Endodermal cell (in vitro differentiated cells): ENCODE measurements around the gene PTPRK. TPM values are rescaled to one million over a fixed set of nuclear protein-coding genes. Genes with fewer than 3 reads are reported as not detected.

Source experiments
- DNase-seq: peaks from one replicate; pipeline ENCODE4 v3.0.0-alpha.2; 2017
- H3K27ac ChIP-seq: 2 replicates; pipeline ENCODE4 v1.5.1; 2013; ENCODE audit warnings: mild to moderate bottlenecking, low read depth, low read length, moderate library complexity
- H3K27me3 ChIP-seq: 2 replicates; pipeline ENCODE4 v1.6.1; 2013; ENCODE audit warnings: mild to moderate bottlenecking, low read length, moderate library complexity; ENCODE audit not compliant: insufficient read depth, control insufficient read depth, poor library complexity, severe bottlenecking
- H3K36me3 ChIP-seq: 2 replicates; pipeline ENCODE4 v1.7.0; 2013; ENCODE audit warnings: mild to moderate bottlenecking, low read length, moderate library complexity; ENCODE audit not compliant: control insufficient read depth, insufficient read depth
- H3K4me1 ChIP-seq: one replicate; pipeline ENCODE4 v1.7.0; 2013; ENCODE audit warnings: low read length; ENCODE audit not compliant: control insufficient read depth, insufficient read depth
- H3K4me3 ChIP-seq: 2 replicates; pipeline ENCODE4 v1.5.1; 2013; ENCODE audit warnings: mild to moderate bottlenecking, low read length, moderate library complexity
- H3K9ac ChIP-seq: 2 replicates; pipeline ENCODE4 v1.6.1; 2013; ENCODE audit warnings: mild to moderate bottlenecking, low read length, moderate library complexity; ENCODE audit not compliant: poor library complexity, severe bottlenecking; ENCODE audit errors: extremely low read depth
- H3K9me3 ChIP-seq: 2 replicates; pipeline ENCODE4 v1.6.1; 2013; ENCODE audit warnings: mild to moderate bottlenecking, low read length, moderate library complexity; ENCODE audit not compliant: control insufficient read depth
- H3K27ac Mint-ChIP-seq: 2 replicates; pipeline ENCODE4 v1.8.0; 2020; ENCODE audit warnings: mixed read lengths
- H3K27me3 Mint-ChIP-seq: 2 replicates; pipeline ENCODE4 v1.8.0; 2021; ENCODE audit warnings: mild to moderate bottlenecking, mixed read lengths; ENCODE audit not compliant: insufficient read depth
- H3K36me3 Mint-ChIP-seq: 2 replicates; pipeline ENCODE4 v1.8.0; 2020; ENCODE audit warnings: low read depth, mixed read lengths
- H3K4me1 Mint-ChIP-seq: 2 replicates; pipeline ENCODE4 v1.8.0; 2020; ENCODE audit warnings: mixed read lengths
- H3K4me3 Mint-ChIP-seq: 2 replicates; pipeline ENCODE4 v1.8.0; 2020; ENCODE audit warnings: mild to moderate bottlenecking, moderate library complexity, mixed read lengths
- H3K9me3 Mint-ChIP-seq: 2 replicates; pipeline ENCODE4 v1.8.0; 2020; ENCODE audit warnings: mild to moderate bottlenecking, mixed read lengths
- WGBS, 2 experiments: methylation state at CpG; one replicate each; pipeline versions ENCODE4 v1.1.5 to v1.1.7; 2013; ENCODE audit warnings: missing lambda C conversion rate in 2 of 2, mixed read lengths in 1 of 2; ENCODE audit not compliant: insufficient coverage in 1 of 2, insufficient read length in 1 of 2; 5-methylcytosine and 5-hydroxymethylcytosine counted together
- total RNA-seq, 2 donors: library from RNA; stranded (reverse); fragmentation: NEBNext Ultra II Directional in 1 of 2; extraction: Animal tissue kit (Norgen Biotek cat#: 25700) in 1 of 2; gene quantifications; 2 replicates in 1 of 2; 3 replicates in 1 of 2; pipeline ENCODE4 v1.2.1, GENCODE V29; 2021
- TF ChIP-seq, protein P1 (sequence below): fragments of 200-600 bp; sonication (generic); conservative IDR thresholded peaks from 2 replicates; pipeline ENCODE4 v1.5.0; 2021; ENCODE audit warnings: antibody characterized with exemption, mild to moderate bottlenecking

The PTPRK gene
- total RNA-seq, 2 donors from 2014 or later: 46.4 to 57.6 TPM

DNA sequence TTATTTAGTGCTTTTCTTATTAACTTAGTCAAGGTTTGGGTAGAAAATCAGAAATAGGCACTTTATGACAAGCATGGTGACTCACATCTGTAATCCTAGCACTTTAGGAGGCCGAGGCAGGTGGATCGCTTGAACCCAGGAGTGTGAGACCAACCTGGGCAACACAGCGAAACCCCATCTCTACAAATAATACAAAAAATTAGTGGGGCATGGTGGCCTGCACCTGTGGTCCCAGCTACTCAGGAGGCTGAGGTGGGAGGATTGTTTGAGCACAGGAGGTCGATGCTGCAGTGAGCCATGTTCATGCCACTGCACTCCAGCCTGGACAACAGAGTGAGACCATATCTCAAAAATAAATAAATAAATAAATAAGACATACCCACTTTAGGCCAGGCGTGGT lies 568.2 kb downstream of the PTPRK start:
- no peaks in the 10 kb centered on the region for H3K9me3 Mint-ChIP-seq
- Histone ChIP-seq H3K9ac (no peak overlapping the region), H3K36me3 (no peaks in the 10 kb centered on the region), H3K9me3 (no peaks in the 10 kb centered on the region), H3K4me3 (no peak overlapping the region), H3K4me1 (no peaks in the 10 kb centered on the region), H3K27me3 (no peaks in the 10 kb centered on the region), H3K27ac (no peak overlapping the region)
- TF ChIP-seq, protein P1, sequence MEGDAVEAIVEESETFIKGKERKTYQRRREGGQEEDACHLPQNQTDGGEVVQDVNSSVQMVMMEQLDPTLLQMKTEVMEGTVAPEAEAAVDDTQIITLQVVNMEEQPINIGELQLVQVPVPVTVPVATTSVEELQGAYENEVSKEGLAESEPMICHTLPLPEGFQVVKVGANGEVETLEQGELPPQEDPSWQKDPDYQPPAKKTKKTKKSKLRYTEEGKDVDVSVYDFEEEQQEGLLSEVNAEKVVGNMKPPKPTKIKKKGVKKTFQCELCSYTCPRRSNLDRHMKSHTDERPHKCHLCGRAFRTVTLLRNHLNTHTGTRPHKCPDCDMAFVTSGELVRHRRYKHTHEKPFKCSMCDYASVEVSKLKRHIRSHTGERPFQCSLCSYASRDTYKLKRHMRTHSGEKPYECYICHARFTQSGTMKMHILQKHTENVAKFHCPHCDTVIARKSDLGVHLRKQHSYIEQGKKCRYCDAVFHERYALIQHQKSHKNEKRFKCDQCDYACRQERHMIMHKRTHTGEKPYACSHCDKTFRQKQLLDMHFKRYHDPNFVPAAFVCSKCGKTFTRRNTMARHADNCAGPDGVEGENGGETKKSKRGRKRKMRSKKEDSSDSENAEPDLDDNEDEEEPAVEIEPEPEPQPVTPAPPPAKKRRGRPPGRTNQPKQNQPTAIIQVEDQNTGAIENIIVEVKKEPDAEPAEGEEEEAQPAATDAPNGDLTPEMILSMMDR: no peak
- no peak overlapping the region for H3K27ac Mint-ChIP-seq
- H3K36me3 Mint-ChIP-seq: no peaks in the 10 kb centered on the region
- no peaks in the 10 kb centered on the region for H3K27me3 Mint-ChIP-seq
- DNase-seq: no peak
- peaks cover 9% of the 10 kb centered on the region for H3K4me1 Mint-ChIP-seq
- no peak overlapping the region for H3K4me3 Mint-ChIP-seq
- WGBS, 2 experiments: 90 to 97% methylated on average over 2 to 5 of the region's 5 CpGs

DNA sequence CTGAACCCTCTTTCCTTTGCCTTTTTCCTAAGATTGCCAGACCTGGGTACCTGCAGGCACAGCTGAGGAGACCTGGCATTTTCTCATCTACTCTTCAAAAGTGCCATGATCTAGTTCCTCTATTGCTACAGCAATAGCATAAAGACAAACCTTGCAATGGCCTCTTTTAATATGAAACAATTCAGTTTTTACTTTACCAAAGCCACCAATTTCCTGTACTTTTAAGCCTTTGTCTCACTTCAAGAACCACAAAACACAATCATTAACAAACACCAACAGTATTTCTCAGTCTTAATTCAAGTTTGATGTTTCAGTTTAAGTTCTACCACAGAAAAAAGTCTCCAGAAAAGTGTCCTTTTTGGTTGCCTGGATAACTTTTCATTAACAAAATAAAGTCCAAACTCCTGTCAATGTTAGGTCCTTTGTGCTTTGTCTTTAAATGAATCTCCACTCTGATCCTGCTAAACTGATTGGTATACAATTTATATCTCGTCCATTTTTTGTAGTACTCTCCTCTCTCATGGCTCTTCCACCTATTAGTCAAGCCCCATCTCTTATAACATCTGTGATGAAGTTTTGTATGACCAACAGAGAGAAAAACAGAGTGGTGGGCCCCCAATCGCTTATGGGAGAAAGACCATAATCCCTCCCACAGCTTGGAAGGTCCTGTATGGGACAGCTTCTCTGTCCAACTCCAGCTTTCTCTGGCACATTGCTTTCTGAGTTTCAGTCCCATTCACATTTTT lies 569.1 kb downstream of the PTPRK start:
- TF ChIP-seq, protein P1: no peak
- Histone ChIP-seq H3K36me3 (no peaks in the 10 kb centered on the region), H3K27ac (no peak overlapping the region), H3K9me3 (no peaks in the 10 kb centered on the region), H3K4me1 (no peaks in the 10 kb centered on the region), H3K9ac (no peak overlapping the region), H3K4me3 (no peak overlapping the region), H3K27me3 (no peaks in the 10 kb centered on the region)
- Mint-ChIP-seq H3K27me3 (no peaks in the 10 kb centered on the region), H3K4me3 (no peak overlapping the region), H3K27ac (no peak overlapping the region), H3K4me1 (peaks cover under 1% of the 10 kb centered on the region), H3K9me3 (no peaks in the 10 kb centered on the region), H3K36me3 (no peaks in the 10 kb centered on the region)
- no peak for DNase-seq
- WGBS, 2 experiments: 81 to 93% methylated on average over 2 of the region's 2 CpGs

DNA sequence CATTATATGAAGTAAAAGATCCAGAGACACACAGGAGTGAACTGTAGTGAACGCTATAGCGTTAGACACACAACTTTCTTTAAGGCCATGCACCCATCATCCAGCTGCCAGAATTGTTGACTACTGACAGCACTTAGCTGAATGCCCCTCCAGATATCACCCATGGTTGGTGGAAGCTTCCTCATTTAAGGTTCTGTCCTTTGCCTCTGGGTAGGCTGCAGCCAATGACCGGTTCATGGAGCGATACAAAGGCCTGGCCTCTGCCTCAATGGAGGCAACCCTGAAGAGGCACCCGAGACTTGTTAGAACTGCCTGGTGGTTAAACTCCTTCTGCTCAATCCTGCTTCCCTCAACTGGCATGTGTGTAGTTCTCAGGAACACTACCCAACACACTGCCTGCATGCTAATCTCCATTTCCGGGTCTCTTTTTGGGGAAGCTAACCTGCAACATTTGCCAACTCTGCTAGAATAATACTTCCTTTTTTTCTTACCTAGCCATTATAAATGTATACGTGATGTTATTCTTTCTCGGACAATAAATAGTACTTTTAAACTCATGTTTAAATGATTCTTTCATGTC lies 569.7 kb downstream of the PTPRK start:
- Mint-ChIP-seq H3K36me3 (no peaks in the 10 kb centered on the region), H3K27me3 (no peaks in the 10 kb centered on the region), H3K27ac (no peak overlapping the region), H3K9me3 (no peaks in the 10 kb centered on the region), H3K4me3 (no peak overlapping the region), H3K4me1 (no peaks in the 10 kb centered on the region)
- no peak overlapping the region for H3K27ac ChIP-seq
- no peaks in the 10 kb centered on the region for H3K4me1 ChIP-seq
- DNase-seq: no peak
- H3K36me3 ChIP-seq: no peaks in the 10 kb centered on the region
- TF ChIP-seq, protein P1: no peak
- no peaks in the 10 kb centered on the region for H3K27me3 ChIP-seq
- WGBS, 2 experiments: 97 to 100% methylated on average over 2 to 8 of the region's 8 CpGs
- H3K4me3 ChIP-seq: no peak overlapping the region
- no peaks in the 10 kb centered on the region for H3K9me3 ChIP-seq
- no peak overlapping the region for H3K9ac ChIP-seq
